Left colon (tissue), 2 donors: ENCODE results near the gene CCDC91. TPM values are rescaled to one million over a fixed set of nuclear protein-coding genes. Genes with fewer than 3 reads are reported as not detected.

Experiments
- ATAC-seq: fragments of 200-7000 bp; cut with Tn5 transposase; one replicate; pipeline ENCODE4 v1.9.1; 2020; ENCODE audit warnings: mild to moderate bottlenecking, moderate library complexity
- DNase-seq, 2 donors: peaks; one replicate each; pipeline ENCODE4 v3.0.0-alpha.2; 2020
- intact Hi-C, 2 donors: fragments of 100-400 bp; cut with DNase I in 1 of 2; cut with micrococcal nuclease in 1 of 2; formaldehyde crosslinking; loops; one replicate each; pipeline versions ENCODE4 v1.11.2 to v1.14.0; 2022; cut with DNase I, micrococcal nuclease
- total RNA-seq, 2 donors: library from RNA; stranded (reverse); fragmentation: NEBNext Ultra II Directional; extraction: Animal tissue kit (Norgen Biotek cat#: 25700); gene quantifications; one replicate each; pipeline ENCODE4 v1.2.1, GENCODE V29; 2021
- donor health status: DM: no; HTN: no; CAD: no.
- donor health status: DM: yes; HTN: yes; CAD: no.

CCDC91 gene
- total RNA-seq, 2 donors from 2014 or later = 20.7 to 24.8 TPM

GRCh38 chr12:28222081-28222700 is 31.9 kb downstream of the CCDC91 start:
- ATAC-seq = peak; percentile 29
- intact Hi-C loops = no loop called here
- DNase-seq = no peak

- intact Hi-C loops = no loop called here
- DNase-seq = no peak
- peak; percentile 99 for ATAC-seq
Measured at GRCh38 chr12:28223025-28223554, 32.8 kb downstream of the CCDC91 start.

- no peak for ATAC-seq
- intact Hi-C loops = no loop called here
- DNase-seq = no peak
Measured at GRCh38 chr12:28223858-28224257, 33.6 kb downstream of the CCDC91 start.

GRCh38 chr12:28226705-28227104 is 36.4 kb downstream of the CCDC91 start:
- DNase-seq (no peak), ATAC-seq (no peak)
- intact Hi-C loops = no loop called here

- intact Hi-C loops = no loop called here
- ATAC-seq (no peak), DNase-seq (no peak)
Measured at GRCh38 chr12:28227251-28227650, 37.0 kb downstream of the CCDC91 start.

GRCh38 chr12:28231248-28231647 is 41.0 kb downstream of the CCDC91 start:
- intact Hi-C loops = no loop called here
- DNase-seq (no peak), ATAC-seq (no peak)

- DNase-seq = no peak
- no peak for ATAC-seq
- intact Hi-C loops = no loop called here
Measured at GRCh38 chr12:28232211-28232928, 42.1 kb downstream of the CCDC91 start.

- no peak for ATAC-seq
- DNase-seq = no peak
- intact Hi-C loops = no loop called here
Measured at GRCh38 chr12:28234444-28234843, 44.2 kb downstream of the CCDC91 start.

GRCh38 chr12:28235015-28235414 is 44.8 kb downstream of the CCDC91 start:
- intact Hi-C loops = no loop called here
- no peak for ATAC-seq
- no peak for DNase-seq

- ATAC-seq = no peak
- no peak for DNase-seq
- intact Hi-C loops = no loop called here
Measured at GRCh38 chr12:28235985-28236384, 45.7 kb downstream of the CCDC91 start.

- intact Hi-C loops = no loop called here
- DNase-seq = no peak
- ATAC-seq = peak; percentile 38
Measured at GRCh38 chr12:28237423-28237822, 47.2 kb downstream of the CCDC91 start.

GRCh38 chr12:28239918-28240317 is 49.7 kb downstream of the CCDC91 start:
- intact Hi-C loops = no loop called here
- ATAC-seq (no peak), DNase-seq (no peak)

- no peak for ATAC-seq
- no peak for DNase-seq
- intact Hi-C loops = no loop called here
Measured at GRCh38 chr12:28240853-28241252, 50.6 kb downstream of the CCDC91 start.

GRCh38 chr12:28242129-28242495 is 51.9 kb downstream of the CCDC91 start:
- ATAC-seq = no peak
- no peak for DNase-seq
- intact Hi-C loops = no loop called here

GRCh38 chr12:28242496-28243309 is 52.4 kb downstream of the CCDC91 start:
- intact Hi-C loops = no loop called here

GRCh38 chr12:28243310-28243633 is 53.0 kb downstream of the CCDC91 start:
- intact Hi-C loops = no loop called here
- no peak for DNase-seq
- no peak for ATAC-seq

More at GRCh38 chr12:28242496-28243309, 52.4 kb downstream of the CCDC91 start:
- DNase-seq (no peak), ATAC-seq (peak; percentile 86)

- intact Hi-C loops = no loop called here
- ATAC-seq = no peak
- DNase-seq = no peak
Measured at GRCh38 chr12:28247806-28248205, 57.5 kb downstream of the CCDC91 start.

- intact Hi-C loops = no loop called here
- no peak for ATAC-seq
- no peak for DNase-seq
Measured at GRCh38 chr12:28248555-28249145, 58.4 kb downstream of the CCDC91 start.

- ATAC-seq = no peak
- intact Hi-C loops = no loop called here
- DNase-seq = no peak
Measured at GRCh38 chr12:28253161-28253641, 62.9 kb downstream of the CCDC91 start.
